ENCODE data around the gene SLC13A3.

DNA sequence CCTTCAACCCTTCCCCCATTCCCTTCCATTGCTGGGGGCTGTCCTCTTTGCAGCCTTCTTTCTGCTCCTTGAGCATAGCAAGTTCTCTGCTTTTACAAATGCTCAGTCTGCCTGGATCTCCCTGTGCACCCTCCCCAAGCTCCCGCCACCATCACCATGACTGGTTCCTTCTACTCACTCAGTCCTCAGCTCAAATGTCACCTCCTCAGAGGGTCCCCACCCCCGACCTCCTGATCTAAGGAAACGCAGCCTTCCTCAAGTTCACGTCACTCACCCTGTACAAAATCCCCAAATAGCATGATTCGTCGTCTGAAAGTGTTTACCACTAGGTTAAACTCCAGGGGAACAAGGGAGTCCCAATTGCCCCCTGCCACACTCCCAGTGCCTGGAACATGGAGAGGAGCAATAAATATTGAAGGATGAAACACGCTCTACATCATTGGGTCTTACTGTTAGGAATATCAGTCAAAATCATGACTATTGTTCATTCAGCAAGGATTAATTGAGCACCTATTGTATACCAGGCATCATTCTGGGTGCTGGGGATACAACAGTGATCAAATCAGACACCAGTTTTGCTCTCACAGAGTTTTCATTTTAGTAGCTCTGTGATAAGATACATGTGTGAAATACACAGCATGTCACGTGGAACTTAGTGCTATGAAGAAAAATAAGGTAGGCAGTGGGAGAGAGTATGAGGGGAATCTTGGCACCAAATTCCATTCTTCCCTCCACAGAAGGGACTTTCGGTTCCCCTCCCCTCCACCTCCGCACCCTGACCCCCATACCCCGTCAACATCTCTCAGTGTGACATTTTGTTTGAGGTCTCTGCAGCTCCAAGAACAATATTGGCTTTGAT, 22.4 kb upstream of the SLC13A3 start:
- TF ChIP-seq, protein P1, sequence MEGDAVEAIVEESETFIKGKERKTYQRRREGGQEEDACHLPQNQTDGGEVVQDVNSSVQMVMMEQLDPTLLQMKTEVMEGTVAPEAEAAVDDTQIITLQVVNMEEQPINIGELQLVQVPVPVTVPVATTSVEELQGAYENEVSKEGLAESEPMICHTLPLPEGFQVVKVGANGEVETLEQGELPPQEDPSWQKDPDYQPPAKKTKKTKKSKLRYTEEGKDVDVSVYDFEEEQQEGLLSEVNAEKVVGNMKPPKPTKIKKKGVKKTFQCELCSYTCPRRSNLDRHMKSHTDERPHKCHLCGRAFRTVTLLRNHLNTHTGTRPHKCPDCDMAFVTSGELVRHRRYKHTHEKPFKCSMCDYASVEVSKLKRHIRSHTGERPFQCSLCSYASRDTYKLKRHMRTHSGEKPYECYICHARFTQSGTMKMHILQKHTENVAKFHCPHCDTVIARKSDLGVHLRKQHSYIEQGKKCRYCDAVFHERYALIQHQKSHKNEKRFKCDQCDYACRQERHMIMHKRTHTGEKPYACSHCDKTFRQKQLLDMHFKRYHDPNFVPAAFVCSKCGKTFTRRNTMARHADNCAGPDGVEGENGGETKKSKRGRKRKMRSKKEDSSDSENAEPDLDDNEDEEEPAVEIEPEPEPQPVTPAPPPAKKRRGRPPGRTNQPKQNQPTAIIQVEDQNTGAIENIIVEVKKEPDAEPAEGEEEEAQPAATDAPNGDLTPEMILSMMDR (conservative IDR thresholded peaks at IDR 0.05), result no peak
- TF ChIP-seq EZH2 (IDR thresholded peaks at IDR 0.05; ENCODE audit: low read depth), result no peak

Measured in PC-9 (cell line).